Small intestine (tissue), 16 donors: ENCODE results near the gene RSKR. TPM values are rescaled to one million over a fixed set of nuclear protein-coding genes. Genes with fewer than 3 reads are reported as not detected.
"Not testable (repeated sequence)": the region's sequence is repeated elsewhere in the genome, so short reads cannot be mapped to it uniquely, and the experiment has no call there.

ENCODE experiments used
- DNase-seq, 2 donors: peaks; one replicate each; pipeline versions ENCODE4 v3.0.0 to v3.0.0-alpha.2; 2013
- FAIRE-seq: peaks from 2 replicates; lab custom pipeline; 2012; peaks lifted over from hg19 to GRCh38; lab: Jason Lieb, UNC
- H3K27ac ChIP-seq, 3 donors: one replicate each; pipeline ENCODE4 v1.5.1; 2013; ENCODE audit warnings: low read length in 2 of 3, mild to moderate bottlenecking in 2 of 3, control low read depth in 1 of 3, inconsistent platforms in 1 of 3, low read depth in 1 of 3, moderate library complexity in 1 of 3
- H3K27me3 ChIP-seq, 3 donors: one replicate each; pipeline ENCODE4 v1.6.1; 2013; ENCODE audit warnings: low read length in 3 of 3, inconsistent platforms in 1 of 3; ENCODE audit not compliant: control insufficient read depth in 3 of 3, insufficient read depth in 3 of 3
- H3K36me3 ChIP-seq, 3 donors: one replicate each; pipeline ENCODE4 v1.6.1; 2013; ENCODE audit warnings: low read length in 3 of 3, inconsistent platforms in 1 of 3, low read depth in 1 of 3, mild to moderate bottlenecking in 1 of 3, moderate library complexity in 1 of 3; ENCODE audit not compliant: control insufficient read depth in 3 of 3, insufficient read depth in 2 of 3
- H3K4me1 ChIP-seq, 3 donors: one replicate each; pipeline ENCODE4 v1.6.1; 2013; ENCODE audit warnings: low read length in 2 of 3, inconsistent platforms in 1 of 3, low read depth in 1 of 3, mild to moderate bottlenecking in 1 of 3, moderate library complexity in 1 of 3; ENCODE audit not compliant: control insufficient read depth in 3 of 3, insufficient read depth in 2 of 3
- H3K4me3 ChIP-seq, 3 donors: one replicate each; pipeline ENCODE4 v1.5.1; 2013; ENCODE audit warnings: low read length in 3 of 3, control low read depth in 1 of 3, inconsistent platforms in 1 of 3, low read depth in 1 of 3, mild to moderate bottlenecking in 1 of 3, moderate library complexity in 1 of 3
- H3K9me3 ChIP-seq, 2 donors: one replicate each; pipeline ENCODE4 v1.6.1; 2013; ENCODE audit warnings: low read depth in 1 of 2, low read length in 1 of 2; ENCODE audit not compliant: control insufficient read depth in 2 of 2, insufficient read depth in 1 of 2
- WGBS, 3 donors: extraction: QIAGEN DNeasy Blood & Tissue Kit; methylation state at CpG; one replicate each; pipeline ENCODE4 v1.1.7; 2013; 5-methylcytosine and 5-hydroxymethylcytosine counted together
- long read RNA-seq, 10 donors: transcript quantifications; one replicate each; lab custom pipeline, GENCODE V29; 2026
- polyA plus RNA-seq, 4 donors: library from polyadenylated mRNA; stranded (reverse) in 3 of 4; unstranded in 1 of 4; fragments of 200-250 nt in 3 of 4; fragments of 120-200 nt in 1 of 4; gene quantifications; one replicate each; pipeline versions ENCODE4 v1.2.1 to v1.2.3, GENCODE V29; 2013
- donor health status: healthy with polysubstance abuse.
- donor health status: control.
- donor health status: control.
- donor health status: Bipolar disorder and iron deficiency.
- donor health status: healthy.

Gene RSKR, protein sequence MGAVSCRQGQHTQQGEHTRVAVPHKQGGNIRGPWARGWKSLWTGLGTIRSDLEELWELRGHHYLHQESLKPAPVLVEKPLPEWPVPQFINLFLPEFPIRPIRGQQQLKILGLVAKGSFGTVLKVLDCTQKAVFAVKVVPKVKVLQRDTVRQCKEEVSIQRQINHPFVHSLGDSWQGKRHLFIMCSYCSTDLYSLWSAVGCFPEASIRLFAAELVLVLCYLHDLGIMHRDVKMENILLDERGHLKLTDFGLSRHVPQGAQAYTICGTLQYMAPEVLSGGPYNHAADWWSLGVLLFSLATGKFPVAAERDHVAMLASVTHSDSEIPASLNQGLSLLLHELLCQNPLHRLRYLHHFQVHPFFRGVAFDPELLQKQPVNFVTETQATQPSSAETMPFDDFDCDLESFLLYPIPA
- polyA plus RNA-seq = 10 to 100 TPM in 1 of 4 donors, 1 to 10 TPM in 1, under 1 TPM in 2; 0.22 to 13.0 (median 1.9) TPM
- long read RNA-seq, donor 1 = 0 reads
- long read RNA-seq, donor 2, transcript SGK494-211 (1 exons, 2,975 nt) = major isoform, 6 of 6 reads
- long read RNA-seq, donor 2, partial matches to known transcripts = 0 of 6 reads
- long read RNA-seq, donor 2, other reads (novel, unspliced or antisense) = 0 of 6 reads
- long read RNA-seq, donor 3, transcript SGK494-211 (1 exons, 2,975 nt) = major isoform, 7 of 7 reads
- long read RNA-seq, donor 3, partial matches to known transcripts = 0 of 7 reads
- long read RNA-seq, donor 3, other reads (novel, unspliced or antisense) = 0 of 7 reads
- long read RNA-seq, donor 4, partial matches to known transcripts = 0 of 1 reads
- long read RNA-seq, donor 4, other reads (novel, unspliced or antisense) = 0 of 1 reads
- long read RNA-seq, donor 5, transcript SGK494-211 (1 exons, 2,975 nt) = major isoform, 8 of 8 reads
- long read RNA-seq, donor 5, partial matches to known transcripts = 0 of 8 reads
- long read RNA-seq, donor 5, other reads (novel, unspliced or antisense) = 0 of 8 reads
- long read RNA-seq, donor 6, partial matches to known transcripts = 0 of 1 reads
- long read RNA-seq, donor 6, other reads (novel, unspliced or antisense) = 0 of 1 reads
- long read RNA-seq, donor 7, transcript SGK494-211 (1 exons, 2,975 nt) = major isoform, 12 of 12 reads
- long read RNA-seq, donor 7, partial matches to known transcripts = 0 of 12 reads
- long read RNA-seq, donor 7, other reads (novel, unspliced or antisense) = 0 of 12 reads
- long read RNA-seq, donor 8, partial matches to known transcripts = 0 of 1 reads
- long read RNA-seq, donor 8, other reads (novel, unspliced or antisense) = 0 of 1 reads
- long read RNA-seq, donor 9, partial matches to known transcripts = 0 of 1 reads
- long read RNA-seq, donor 9, other reads (novel, unspliced or antisense) = 0 of 1 reads
- long read RNA-seq, donor 10, transcript SGK494-211 (1 exons, 2,975 nt) = major isoform, 10 of 10 reads
- long read RNA-seq, donor 10, partial matches to known transcripts = 0 of 10 reads
- long read RNA-seq, donor 10, other reads (novel, unspliced or antisense) = 0 of 10 reads

DNA sequence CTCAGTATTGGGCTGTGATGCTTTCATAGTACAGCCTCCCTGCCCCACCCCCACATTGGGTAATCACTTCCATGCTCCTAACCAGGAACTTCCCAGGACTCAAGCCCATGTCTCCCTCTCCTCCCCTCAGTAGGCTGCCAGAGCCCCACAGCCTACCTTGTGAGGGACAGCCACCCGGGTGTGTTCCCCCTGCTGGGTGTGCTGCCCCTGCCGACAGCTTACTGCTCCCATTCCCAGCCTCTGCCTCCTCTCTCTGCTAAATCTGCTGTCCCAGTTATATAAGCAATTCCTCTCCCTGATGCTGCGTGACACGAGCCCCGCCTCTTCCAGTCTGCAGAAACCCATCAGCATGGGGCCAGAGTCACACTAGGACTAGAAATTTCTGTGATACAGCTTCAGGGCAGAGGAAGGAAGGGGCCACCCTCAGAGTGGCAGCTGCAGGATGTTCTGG is at the start of gene RSKR:
TSS of gene RSKR (minus strand) at position 255 of the 451 bp plus-strand sequence. CDS start at position 231, 24 bp downstream.
- peaks cover 0 to 22% (median 0%) of the 10 kb centered on the region in 3 donors for H3K4me1 ChIP-seq
- no peak for FAIRE-seq
- 75 to 91% (median 85%) methylated on average over 5 of the region's 5 CpGs for WGBS, 3 donors
- no peaks in the 10 kb centered on the region for H3K9me3 ChIP-seq
- peak within 1 kb of the TSS in 1 of 3 donors; percentile 59 for H3K27ac ChIP-seq
- H3K4me3 ChIP-seq = no peak within 1 kb of the TSS
- DNase-seq = no peak
- peaks cover 21 to 58% (median 34%) of the 10 kb centered on the region in 3 donors for H3K36me3 ChIP-seq
- no peaks in the 10 kb centered on the region for H3K27me3 ChIP-seq

DNA sequence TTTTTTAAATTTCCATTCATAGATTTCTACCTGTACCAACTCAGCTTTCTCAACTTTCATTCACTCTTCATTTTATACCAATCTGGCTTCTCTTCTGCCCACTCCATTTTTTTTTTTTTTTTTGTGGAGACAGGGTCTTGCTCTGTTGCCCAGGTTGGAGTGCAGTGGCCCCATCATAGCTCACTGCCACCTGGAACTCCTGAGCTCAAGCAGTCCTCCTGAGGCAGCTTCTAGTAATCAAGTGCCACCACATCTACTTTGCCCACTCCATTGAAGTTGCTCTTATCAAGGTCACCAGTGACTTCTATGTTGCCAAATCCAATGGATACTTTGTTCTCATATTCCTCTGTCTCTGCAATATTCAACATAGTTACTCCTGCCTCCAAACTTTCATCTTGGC is 49.7 kb upstream of the RSKR start:
- Histone ChIP-seq H3K27me3 (no peaks in the 10 kb centered on the region), H3K4me1 (peaks cover 4 to 13% (median 10%) of the 10 kb centered on the region in 3 donors), H3K27ac (no peak overlapping the region), H3K9me3 (peaks cover 0 to 7% of the 10 kb centered on the region in 2 donors), H3K4me3 (no peak overlapping the region), H3K36me3 (peaks cover 2 to 31% (median 4%) of the 10 kb centered on the region in 3 donors)
- FAIRE-seq (no peak), DNase-seq (no peak)

DNA sequence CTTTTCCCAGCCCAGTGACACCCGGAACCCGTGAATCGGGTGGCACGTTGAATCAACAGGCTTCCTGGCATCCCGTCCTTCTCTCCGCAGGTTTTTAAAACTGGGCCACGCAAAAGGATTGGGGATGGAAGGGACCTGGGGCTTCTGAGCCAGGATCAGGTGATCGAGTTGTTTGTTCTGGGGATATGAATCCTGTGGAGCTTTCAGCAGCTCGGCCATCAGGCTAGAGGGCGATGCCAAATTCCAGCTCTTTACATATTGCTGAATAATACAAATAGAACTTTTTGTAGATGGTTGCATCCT is 48.5 kb upstream of the RSKR start:
- H3K4me3 ChIP-seq = peak overlapping the region; percentile 76 to 99 (median 94)
- peaks cover 4 to 13% (median 10%) of the 10 kb centered on the region in 3 donors for H3K4me1 ChIP-seq
- no peaks in the 10 kb centered on the region for H3K27me3 ChIP-seq
- peaks cover 2 to 31% (median 4%) of the 10 kb centered on the region in 3 donors for H3K36me3 ChIP-seq
- no peak for FAIRE-seq
- WGBS, 3 donors = 0% methylated on average over 10 of the region's 10 CpGs
- H3K9me3 ChIP-seq = peaks cover 0 to 9% of the 10 kb centered on the region in 2 donors
- peak overlapping the region; percentile 90 to 99 (median 96) for H3K27ac ChIP-seq
- DNase-seq = no peak

DNA sequence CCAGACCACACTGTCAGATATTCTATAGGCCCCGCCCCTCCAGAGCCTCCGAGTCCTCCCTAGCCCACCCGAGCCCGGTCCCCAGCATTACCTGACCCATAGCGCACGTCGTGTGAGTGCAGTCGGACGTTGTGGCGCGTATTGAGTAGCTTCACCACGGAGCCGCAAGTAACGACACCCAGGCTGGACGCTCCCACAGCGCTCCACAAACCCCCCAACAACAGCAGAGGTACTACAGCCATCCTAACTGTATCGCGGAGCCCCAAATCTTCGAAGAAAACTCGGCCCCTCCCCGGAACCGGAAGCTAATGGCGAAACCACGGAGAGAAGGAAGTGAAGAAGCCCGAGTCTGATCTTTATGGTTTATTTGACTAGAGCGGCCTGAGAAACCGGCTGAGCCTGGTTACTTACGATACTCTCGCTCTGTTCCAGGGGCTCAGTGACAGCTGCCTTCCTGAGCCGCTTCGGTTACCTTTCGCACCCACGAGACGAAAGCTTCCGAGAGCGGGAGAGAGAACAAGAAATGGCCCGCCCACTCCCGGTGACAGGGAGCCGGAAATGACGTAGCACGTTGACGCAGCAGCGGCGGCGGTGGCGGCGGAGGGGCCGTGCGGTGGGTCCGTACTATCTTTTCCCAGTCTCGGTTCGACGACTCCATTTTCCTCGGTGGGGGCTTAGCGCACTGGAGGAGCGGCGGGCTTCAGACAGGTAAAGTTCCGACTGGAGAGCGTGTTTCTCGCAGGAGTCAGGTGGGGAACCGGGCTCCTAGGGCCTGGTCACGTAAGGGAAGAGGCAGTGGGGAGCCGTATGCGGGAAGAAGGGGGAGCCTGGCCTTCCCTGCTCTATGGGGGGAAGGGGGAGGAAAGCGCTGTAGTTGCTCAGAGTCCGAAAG is 47.9 kb upstream of the RSKR start, which contains the start of the genes SDF2 and SUPT6H:
TSS of gene SDF2 (minus strand) at position 272 of the 892 bp plus-strand sequence. CDS start at position 242, 30 bp downstream.
TSS of gene SUPT6H (plus strand) at position 571 of the 892 bp plus-strand sequence. CDS start 11,197 bp downstream, outside the sequence.
- no peaks in the 10 kb centered on the region for H3K27me3 ChIP-seq
- peak within 1 kb of the TSS; percentile 90 to 99 (median 96) for H3K27ac ChIP-seq
- H3K36me3 ChIP-seq = peaks cover 2 to 37% (median 4%) of the 10 kb centered on the region in 3 donors
- H3K4me1 ChIP-seq = peaks cover 4 to 13% (median 10%) of the 10 kb centered on the region in 3 donors
- FAIRE-seq = no peak
- 0% methylated on average over 66 of the region's 66 CpGs for WGBS, 3 donors
- peak within 1 kb of the TSS; percentile 76 to 99 (median 94) for H3K4me3 ChIP-seq
- DNase-seq = peak; percentile 88 to 98
- peaks cover 0 to 9% of the 10 kb centered on the region in 2 donors for H3K9me3 ChIP-seq

DNA sequence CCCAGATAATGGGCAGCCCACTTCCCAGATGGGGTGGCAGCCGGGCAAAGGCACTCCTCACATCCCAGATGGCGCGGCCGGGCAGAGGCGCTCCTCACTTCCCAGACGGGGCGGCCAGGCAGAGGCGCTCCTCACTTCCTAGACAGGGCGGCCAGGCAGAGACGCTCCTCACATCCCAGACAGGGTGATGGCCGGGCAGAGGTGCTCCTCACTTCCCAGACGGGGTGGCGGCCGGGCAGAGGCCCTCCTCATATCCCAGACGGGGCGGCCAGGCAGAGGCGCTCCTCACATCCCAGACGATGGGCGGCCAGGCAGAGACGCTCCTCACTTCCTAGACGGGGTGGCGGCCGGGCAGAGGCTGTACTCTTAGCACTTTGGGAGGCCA is 45.5 kb upstream of the RSKR start:
- DNase-seq, H3K4me1 ChIP-seq, H3K27ac ChIP-seq, H3K9me3 ChIP-seq, H3K27me3 ChIP-seq, FAIRE-seq, H3K4me3 ChIP-seq: not testable (repeated sequence)
- 97 to 100% (median 97%) methylated on average over 23 of the region's 23 CpGs for WGBS, 3 donors
- peaks cover 4 to 36% (median 4%) of the 10 kb centered on the region in 3 donors for H3K36me3 ChIP-seq

DNA sequence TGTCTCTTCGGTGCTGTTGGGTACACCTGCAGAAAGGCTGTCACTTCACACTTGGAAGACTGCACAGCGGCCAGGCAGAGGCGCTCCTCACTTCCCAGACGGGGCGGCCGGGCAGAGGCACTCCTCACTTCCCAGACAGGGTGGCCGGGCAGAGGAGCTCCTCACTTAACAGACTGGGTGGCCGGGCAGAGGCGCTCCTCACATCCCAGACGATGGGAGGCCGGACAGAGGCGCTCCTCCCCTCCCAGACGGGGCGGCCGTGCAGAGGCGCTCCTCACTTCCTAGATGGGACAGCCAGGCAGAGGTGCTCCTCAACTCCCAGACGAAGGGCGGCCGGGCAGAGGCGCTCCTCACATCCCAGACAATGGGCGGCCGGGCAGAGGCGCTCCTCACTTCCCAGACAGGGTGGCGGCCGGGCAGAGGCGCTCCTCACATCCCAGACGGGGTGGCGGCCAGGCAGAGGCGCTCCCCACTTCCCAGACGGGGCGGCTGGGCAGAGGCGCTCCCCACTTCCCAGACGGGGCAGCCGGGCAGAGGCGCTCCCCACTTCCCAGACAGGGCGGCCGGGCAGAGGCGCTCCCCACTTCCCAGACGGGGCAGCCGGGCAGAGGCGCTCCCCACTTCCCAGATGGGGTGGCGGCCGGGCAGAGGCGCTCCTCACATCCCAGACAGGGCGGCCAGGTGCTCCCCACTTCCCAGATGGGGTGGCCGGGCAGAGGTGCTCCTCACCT is 44.9 kb upstream of the RSKR start:
- not testable (repeated sequence) for FAIRE-seq, H3K27me3 ChIP-seq, H3K27ac ChIP-seq, DNase-seq, H3K4me3 ChIP-seq, H3K4me1 ChIP-seq, H3K9me3 ChIP-seq
- peaks cover 4 to 39% (median 4%) of the 10 kb centered on the region in 3 donors for H3K36me3 ChIP-seq
- 96 to 99% (median 97%) methylated on average over 32 to 46 of the region's 46 CpGs for WGBS, 3 donors
